Naive thymus-derived CD8-positive, alpha-beta T cell (primary cell): ENCODE results near the gene MOSMO. TPM values are rescaled to one million over a fixed set of nuclear protein-coding genes. Genes with fewer than 3 reads are reported as not detected.

Experiments
- ATAC-seq, 2 donors: fragments of 150-1000 bp; cut with Tn5 transposase in 1 of 2; sonication (Bioruptor Pico), chemical (Tn5 transposase) in 1 of 2; 1 replicate in 1 of 2; 2 replicates in 1 of 2; pipeline ENCODE4 v1.10.0; 2021; ENCODE audit warnings: mild to moderate bottlenecking in 2 of 2, moderate library complexity in 2 of 2
- POLR2A ChIA-PET: fragments of 350-600 bp; sonication (Branson Sonifier 250); formaldehyde crosslinking; loops from one replicate; lab custom pipeline; 2021; ENCODE audit warnings: antibody characterized with exemption; lab: Charles Lee
- DNase-seq, 10 donors: peaks; one replicate each; pipeline versions ENCODE4 v3.0.0 to v3.0.0-alpha.2; 2020 to 2022
- H3K27ac Mint-ChIP-seq, 10 donors: one replicate each; pipeline ENCODE4 v1.8.0; 2020 to 2022; ENCODE audit warnings: mild to moderate bottlenecking in 10 of 10, mixed read lengths in 10 of 10, moderate library complexity in 4 of 10, inconsistent platforms in 1 of 10
- H3K27me3 Mint-ChIP-seq, 5 donors: one replicate each; pipeline ENCODE4 v1.8.0; 2021 to 2022; ENCODE audit warnings: mixed read lengths in 5 of 5
- H3K36me3 Mint-ChIP-seq, 3 donors: one replicate each; pipeline ENCODE4 v1.8.0; 2020 to 2022; ENCODE audit warnings: mixed read lengths in 3 of 3, mild to moderate bottlenecking in 2 of 3, inconsistent platforms in 1 of 3
- H3K4me1 Mint-ChIP-seq, 4 donors: one replicate each; pipeline ENCODE4 v1.8.0; 2021 to 2022; ENCODE audit warnings: mixed read lengths in 4 of 4
- H3K4me3 Mint-ChIP-seq, 10 donors: one replicate each; pipeline ENCODE4 v1.8.0; 2020 to 2022; ENCODE audit warnings: mild to moderate bottlenecking in 10 of 10, mixed read lengths in 10 of 10, moderate library complexity in 6 of 10, inconsistent platforms in 1 of 10
- H3K9me3 Mint-ChIP-seq, 9 donors: one replicate each; pipeline ENCODE4 v1.8.0; 2020 to 2022; ENCODE audit warnings: mixed read lengths in 9 of 9, mild to moderate bottlenecking in 3 of 9, inconsistent platforms in 1 of 9, moderate library complexity in 1 of 9
- polyA plus RNA-seq, 3 donors: library from polyadenylated mRNA; unstranded; fragments of 300-500 nt; fragmentation: Illumina TruSeq; gene quantifications; one replicate each; pipeline ENCODE4 v1.2.3, GENCODE V29; 2021
- total RNA-seq, 8 experiments: library from RNA in 2 of 8; stranded (reverse) in 2 of 8; gene quantifications; one replicate each; pipeline ENCODE4 v1.2.3 and lab custom pipeline; 2021 to 2026

Gene MOSMO
- total and polyA plus RNA-seq, 5 experiments from 2014 or later = 4.7 to 18.9 (median 6.5) TPM

DNA sequence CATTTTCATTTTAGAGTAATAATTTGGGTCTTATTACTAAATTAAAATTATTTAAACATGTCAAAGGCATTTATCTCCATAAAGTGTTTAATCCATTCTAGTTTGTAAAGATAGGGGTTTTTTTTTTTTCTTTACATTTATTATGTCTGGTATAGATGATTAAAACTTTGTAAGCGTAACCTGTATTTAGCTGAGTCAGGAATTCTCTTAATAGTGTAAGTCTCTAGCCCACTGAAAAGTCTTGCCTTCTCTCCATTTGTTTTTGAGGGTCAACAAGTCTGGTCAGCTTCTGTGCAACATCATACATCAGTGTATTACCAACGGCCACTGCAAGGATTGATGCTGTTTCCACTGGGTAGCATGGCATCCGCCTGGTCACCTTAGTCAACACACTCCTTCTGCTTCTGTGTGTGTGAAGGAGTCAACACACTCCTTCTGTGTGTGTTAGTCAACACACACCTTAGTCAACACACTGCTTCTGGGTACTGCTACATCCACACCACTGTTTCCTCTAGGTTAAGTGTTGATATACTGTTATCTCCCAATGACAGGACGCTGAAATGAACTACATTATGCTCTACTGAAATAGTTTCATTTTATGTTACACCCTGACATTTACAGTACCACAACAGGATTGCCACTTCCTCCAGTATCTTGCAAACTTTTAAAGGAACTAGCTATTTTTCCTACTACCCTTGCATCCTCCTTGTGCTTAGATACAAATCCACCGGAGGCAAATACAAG is 47.1 kb downstream of the MOSMO start:
- H3K27ac Mint-ChIP-seq = peak overlapping the region in 5 of 10 donors; percentile 13 to 58 (median 25)
- H3K36me3 Mint-ChIP-seq = peaks cover 0 to 10% (median 7%) of the 10 kb centered on the region in 3 donors
- no peaks in the 10 kb centered on the region for H3K27me3 Mint-ChIP-seq
- ATAC-seq (no peak), DNase-seq (peak in 1 of 10 donors; percentile 1)
- no peaks in the 10 kb centered on the region for H3K9me3 Mint-ChIP-seq
- POLR2A ChIA-PET = no interaction called here
- peaks cover 11 to 21% (median 17%) of the 10 kb centered on the region in 4 donors for H3K4me1 Mint-ChIP-seq
- H3K4me3 Mint-ChIP-seq = no peak overlapping the region

DNA sequence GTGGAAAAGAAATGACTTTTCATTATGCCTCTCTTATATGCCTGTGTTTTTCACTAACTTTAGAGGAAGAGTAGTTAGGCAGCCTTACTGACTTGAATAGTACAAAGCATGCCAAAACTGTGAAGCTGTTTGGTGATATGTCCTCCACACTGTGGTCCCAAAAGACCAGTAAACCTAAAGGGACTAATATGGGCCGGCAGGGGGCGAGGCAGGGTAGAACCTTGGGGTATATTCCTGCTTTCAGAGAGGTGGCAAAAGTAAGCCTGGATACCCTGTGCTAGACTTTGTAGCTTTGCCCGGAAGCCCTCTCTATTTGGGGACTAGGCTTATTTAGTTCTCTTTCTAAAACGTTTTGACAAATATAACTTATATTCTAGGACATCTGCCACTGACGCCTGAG is 48.0 kb downstream of the MOSMO start:
- H3K27me3 Mint-ChIP-seq = no peaks in the 10 kb centered on the region
- POLR2A ChIA-PET = no interaction called here
- H3K4me3 Mint-ChIP-seq = no peak overlapping the region
- H3K36me3 Mint-ChIP-seq = peaks cover 0 to 10% (median 7%) of the 10 kb centered on the region in 3 donors
- H3K27ac Mint-ChIP-seq = peak overlapping the region in 2 of 10 donors; percentile 32 to 58
- peaks cover 11 to 21% (median 17%) of the 10 kb centered on the region in 4 donors for H3K4me1 Mint-ChIP-seq
- no peaks in the 10 kb centered on the region for H3K9me3 Mint-ChIP-seq
- no peak for ATAC-seq
- no peak for DNase-seq

DNA sequence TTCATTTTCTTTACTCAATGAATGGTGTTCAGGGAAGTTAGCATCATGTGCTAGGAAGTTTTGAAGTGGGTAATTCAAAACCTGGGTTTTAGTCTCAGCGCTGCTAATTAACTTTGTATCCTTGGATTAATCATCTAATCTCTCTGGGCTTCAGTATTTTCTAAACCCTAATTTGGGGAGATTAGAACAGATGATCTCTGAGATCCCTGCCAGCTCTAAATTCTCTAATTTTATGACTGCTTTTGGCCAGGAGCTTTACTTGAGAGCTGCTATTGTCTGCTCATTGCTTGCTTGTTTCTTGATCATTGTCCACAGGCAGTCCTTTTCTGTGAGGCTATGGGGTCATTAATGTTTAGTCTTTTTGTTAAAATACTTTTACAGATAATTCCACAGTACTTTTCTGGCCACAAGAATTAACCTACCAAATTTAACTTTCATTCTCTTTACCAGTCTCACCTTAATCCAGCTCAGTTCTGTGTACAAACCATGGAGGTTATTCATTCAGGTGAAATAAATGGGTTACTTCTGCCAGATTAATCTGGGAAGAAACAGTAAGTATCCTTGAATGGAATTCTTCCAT is 56.1 kb downstream of the MOSMO start:
- no peak overlapping the region for H3K4me3 Mint-ChIP-seq
- peaks cover 0 to 18% (median 6%) of the 10 kb centered on the region in 9 donors for H3K9me3 Mint-ChIP-seq
- H3K27ac Mint-ChIP-seq = peak overlapping the region in 1 of 10 donors; percentile 13
- peaks cover 0 to 6% (median 4%) of the 10 kb centered on the region in 4 donors for H3K4me1 Mint-ChIP-seq
- POLR2A ChIA-PET = no interaction called here
- peaks cover 14 to 32% (median 24%) of the 10 kb centered on the region in 3 donors for H3K36me3 Mint-ChIP-seq
- ATAC-seq (no peak), DNase-seq (no peak)
- H3K27me3 Mint-ChIP-seq = no peaks in the 10 kb centered on the region

DNA sequence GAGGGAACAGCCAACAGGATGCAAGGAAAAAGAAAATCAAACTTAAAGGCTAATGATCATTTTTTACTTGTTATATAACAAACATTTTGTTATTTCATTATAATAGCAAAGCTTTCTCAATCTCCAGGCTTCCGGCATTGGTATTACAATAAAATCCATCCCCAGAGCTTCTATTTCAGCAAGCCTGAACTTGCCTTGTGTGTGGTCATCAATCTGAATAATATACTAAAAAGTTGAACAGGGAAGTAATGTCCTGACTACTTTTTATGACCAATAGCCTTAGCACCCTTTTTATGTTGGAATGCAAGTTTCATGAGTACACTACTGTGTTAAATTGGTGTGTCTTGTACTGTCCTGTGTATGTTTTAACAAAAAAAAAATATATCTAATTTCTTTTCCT is 57.3 kb downstream of the MOSMO start:
- H3K4me1 Mint-ChIP-seq = peaks cover 0 to 6% (median under 1%) of the 10 kb centered on the region in 4 donors
- no peak overlapping the region for H3K27ac Mint-ChIP-seq
- ATAC-seq = no peak
- no peak overlapping the region for H3K4me3 Mint-ChIP-seq
- H3K36me3 Mint-ChIP-seq = peaks cover 14 to 32% (median 24%) of the 10 kb centered on the region in 3 donors
- H3K9me3 Mint-ChIP-seq = peaks cover 0 to 18% (median 6%) of the 10 kb centered on the region in 9 donors
- no peaks in the 10 kb centered on the region for H3K27me3 Mint-ChIP-seq
- DNase-seq = no peak
- POLR2A ChIA-PET = no interaction called here

DNA sequence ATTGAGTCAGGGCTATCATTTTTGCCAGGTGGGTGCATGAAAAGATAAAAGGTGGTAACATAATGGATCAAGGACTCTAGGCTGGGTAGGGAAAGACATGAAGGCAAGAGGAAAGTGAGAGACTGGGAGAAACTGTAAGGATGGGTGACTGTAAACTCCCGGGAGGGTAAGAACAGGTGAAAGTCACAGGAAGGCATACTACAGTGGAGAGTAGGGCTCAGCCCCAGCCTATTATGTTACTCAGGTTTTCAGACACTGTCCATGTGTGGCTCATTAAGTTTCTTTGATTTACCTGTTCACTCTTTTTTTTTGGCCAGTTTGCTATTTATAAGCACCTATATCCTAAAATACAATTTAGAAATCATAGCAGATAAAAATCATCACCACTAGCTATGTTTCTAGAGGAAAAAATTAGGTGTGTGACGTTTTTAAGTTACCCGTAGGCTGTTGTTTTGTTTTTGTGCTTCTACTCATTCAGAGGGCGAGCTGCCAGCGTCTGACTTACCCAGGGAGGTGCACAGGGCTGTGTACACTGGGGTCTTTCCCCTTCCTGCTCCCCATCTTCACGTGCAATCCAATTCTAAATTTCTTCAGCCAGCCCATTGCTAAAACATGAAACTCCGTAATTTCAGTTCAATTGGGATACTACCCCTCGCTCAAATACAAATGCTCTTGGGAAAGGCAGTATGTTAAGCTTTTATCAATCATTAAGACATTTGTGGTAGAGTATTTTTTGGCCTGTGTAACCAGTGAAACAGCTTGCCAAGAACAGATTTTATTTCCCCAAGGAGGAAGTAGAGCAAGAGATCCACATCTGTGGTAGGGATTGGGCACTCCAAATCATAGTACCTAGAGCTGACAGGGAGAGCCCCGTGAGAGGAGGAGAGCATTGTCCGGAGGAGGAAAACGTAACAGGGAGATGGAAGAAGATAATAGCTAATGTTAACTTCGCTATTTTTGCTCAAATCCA is 62.7 kb downstream of the MOSMO start:
- POLR2A ChIA-PET = no interaction called here
- peaks cover 0 to 18% (median 6%) of the 10 kb centered on the region in 9 donors for H3K9me3 Mint-ChIP-seq

DNA sequence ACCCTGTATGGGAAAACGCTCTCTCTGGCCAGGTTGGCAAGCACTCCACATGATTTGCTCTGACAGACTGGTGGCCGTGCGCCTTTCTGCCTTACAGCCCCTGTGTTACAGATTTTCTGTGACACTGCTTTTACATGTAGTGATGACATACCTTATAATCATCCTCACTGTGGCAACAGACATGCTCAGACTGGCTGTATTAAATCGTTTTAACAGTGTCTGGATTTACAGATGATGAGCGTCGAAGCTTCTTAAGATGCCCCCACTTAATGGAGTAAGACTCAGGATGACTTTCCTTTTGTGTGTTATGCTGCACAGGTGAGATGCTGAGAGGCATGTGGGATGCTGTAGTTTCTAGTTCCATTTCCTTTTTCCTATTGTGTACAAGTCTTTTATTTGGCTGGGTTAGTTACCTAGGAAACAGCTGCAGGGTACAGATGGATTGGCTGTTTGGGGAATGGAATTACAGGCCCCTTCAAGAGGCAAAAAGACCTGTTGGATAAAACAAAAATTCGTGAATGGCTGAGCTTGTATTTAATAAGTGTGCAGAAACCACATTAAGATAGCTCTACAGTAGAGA is 63.5 kb downstream of the MOSMO start:
- no peak overlapping the region for H3K27ac Mint-ChIP-seq
- no peaks in the 10 kb centered on the region for H3K27me3 Mint-ChIP-seq
- H3K4me3 Mint-ChIP-seq = no peak overlapping the region
- peaks cover 0 to 13% (median 6%) of the 10 kb centered on the region in 9 donors for H3K9me3 Mint-ChIP-seq
- POLR2A ChIA-PET = no interaction called here
- H3K4me1 Mint-ChIP-seq = peaks cover 0 to 5% (median 0%) of the 10 kb centered on the region in 4 donors
- DNase-seq = no peak
- H3K36me3 Mint-ChIP-seq = peaks cover 10 to 13% (median 11%) of the 10 kb centered on the region in 3 donors
- ATAC-seq = no peak

More for the DNA sequence above, 62.7 kb downstream of the MOSMO start:
- Mint-ChIP-seq H3K36me3 (peaks cover 14 to 21% (median 19%) of the 10 kb centered on the region in 3 donors), H3K4me3 (no peak overlapping the region), H3K27me3 (no peaks in the 10 kb centered on the region), H3K27ac (no peak overlapping the region), H3K4me1 (peaks cover 0 to 5% (median 0%) of the 10 kb centered on the region in 4 donors)
- DNase-seq (no peak), ATAC-seq (no peak)

DNA sequence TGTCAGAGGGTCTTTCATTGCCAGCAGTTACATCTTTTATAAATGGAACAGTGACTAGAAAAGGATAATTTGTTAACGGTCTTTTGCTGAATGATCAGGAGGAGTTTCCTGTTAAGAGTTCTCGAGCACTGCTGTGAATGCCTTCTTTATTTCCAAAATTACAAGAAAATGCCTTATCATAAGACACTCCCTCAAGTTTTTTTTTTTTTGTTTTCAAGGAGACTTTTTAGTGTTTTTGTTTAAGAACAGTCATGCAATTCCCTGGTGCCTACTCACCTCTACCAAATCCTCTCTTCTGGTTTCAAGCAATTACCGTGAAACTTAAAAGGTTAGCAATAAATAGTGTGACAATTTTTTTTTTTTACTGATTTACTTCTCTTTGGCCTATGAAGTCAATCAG is 65.4 kb downstream of the MOSMO start:
- POLR2A ChIA-PET = no interaction called here
- Mint-ChIP-seq H3K27me3 (no peaks in the 10 kb centered on the region), H3K36me3 (peaks cover 0 to 3% (median 0%) of the 10 kb centered on the region in 3 donors), H3K4me3 (no peak overlapping the region), H3K27ac (peak overlapping the region in 4 of 10 donors; percentile 5 to 51 (median 36)), H3K4me1 (peaks cover 0 to 9% (median 1%) of the 10 kb centered on the region in 4 donors), H3K9me3 (peaks cover 0 to 2% (median 0%) of the 10 kb centered on the region in 9 donors)
- ATAC-seq (no peak), DNase-seq (no peak)

DNA sequence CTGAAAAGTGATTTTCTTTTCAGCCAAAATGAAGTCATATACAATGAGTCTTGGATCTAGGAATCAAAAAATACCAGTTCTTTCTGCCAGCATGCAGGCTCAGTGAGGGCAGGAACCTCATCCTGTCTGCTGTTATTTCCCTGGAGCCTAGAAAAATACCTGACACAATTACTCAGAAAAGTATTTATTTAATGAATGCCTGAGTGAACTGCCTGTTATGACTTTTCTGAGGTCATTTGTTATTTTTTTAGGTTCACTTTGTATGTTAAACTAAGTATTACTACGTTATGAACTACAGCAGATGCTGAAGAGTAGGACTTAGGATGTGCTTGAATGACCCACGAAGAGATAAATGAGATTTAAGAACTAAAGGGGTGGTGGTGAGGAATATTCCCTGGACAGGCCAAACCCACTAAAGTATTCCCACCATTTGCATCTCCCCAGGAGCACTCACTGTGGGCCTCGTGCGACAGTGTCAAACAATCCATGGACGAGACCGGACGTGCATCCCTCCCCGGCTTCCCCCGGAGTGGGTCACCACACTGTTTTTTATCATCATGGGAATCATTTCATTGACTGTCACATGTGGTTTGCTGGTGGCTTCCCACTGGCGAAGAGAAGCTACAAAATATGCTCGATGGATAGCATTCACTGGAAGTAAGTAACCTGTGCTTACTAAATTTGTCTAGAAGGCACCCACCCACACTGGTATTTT is 67.3 kb downstream of the MOSMO start:
- ATAC-seq (no peak), DNase-seq (no peak)
- Mint-ChIP-seq H3K36me3 (peaks cover 0 to 7% (median 0%) of the 10 kb centered on the region in 3 donors), H3K27me3 (no peaks in the 10 kb centered on the region), H3K9me3 (no peaks in the 10 kb centered on the region), H3K27ac (peak overlapping the region in 2 of 10 donors; percentile 53 to 67), H3K4me3 (no peak overlapping the region), H3K4me1 (peaks cover 0 to 9% (median 1%) of the 10 kb centered on the region in 4 donors)
- POLR2A ChIA-PET = no interaction called here

DNA sequence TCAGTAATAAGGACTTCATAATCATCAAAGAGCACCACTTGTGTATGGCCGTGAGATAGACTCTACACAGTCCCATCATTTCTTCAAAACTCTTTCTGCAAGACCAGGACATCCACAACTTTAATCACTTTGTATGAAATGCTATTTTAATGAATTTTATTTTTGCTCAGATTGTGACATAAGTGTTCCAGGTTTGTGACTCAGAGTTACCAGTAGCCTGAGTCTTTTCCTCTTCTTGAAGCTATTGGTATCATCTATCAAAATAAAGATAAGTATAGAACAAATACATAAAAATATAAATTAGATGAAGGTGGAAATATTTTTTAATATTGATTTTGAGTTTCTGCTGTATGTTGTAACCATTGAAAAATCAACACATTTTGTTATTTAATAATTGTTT is 67.9 kb downstream of the MOSMO start:
- H3K27ac Mint-ChIP-seq = peak overlapping the region in 2 of 10 donors; percentile 47 to 53
- POLR2A ChIA-PET = no interaction called here
- H3K27me3 Mint-ChIP-seq = no peaks in the 10 kb centered on the region
- no peaks in the 10 kb centered on the region for H3K9me3 Mint-ChIP-seq
- no peak for ATAC-seq
- peaks cover 0 to 10% (median 0%) of the 10 kb centered on the region in 3 donors for H3K36me3 Mint-ChIP-seq
- DNase-seq = no peak
- H3K4me3 Mint-ChIP-seq = no peak overlapping the region
- peaks cover 0 to 9% (median 1%) of the 10 kb centered on the region in 4 donors for H3K4me1 Mint-ChIP-seq

DNA sequence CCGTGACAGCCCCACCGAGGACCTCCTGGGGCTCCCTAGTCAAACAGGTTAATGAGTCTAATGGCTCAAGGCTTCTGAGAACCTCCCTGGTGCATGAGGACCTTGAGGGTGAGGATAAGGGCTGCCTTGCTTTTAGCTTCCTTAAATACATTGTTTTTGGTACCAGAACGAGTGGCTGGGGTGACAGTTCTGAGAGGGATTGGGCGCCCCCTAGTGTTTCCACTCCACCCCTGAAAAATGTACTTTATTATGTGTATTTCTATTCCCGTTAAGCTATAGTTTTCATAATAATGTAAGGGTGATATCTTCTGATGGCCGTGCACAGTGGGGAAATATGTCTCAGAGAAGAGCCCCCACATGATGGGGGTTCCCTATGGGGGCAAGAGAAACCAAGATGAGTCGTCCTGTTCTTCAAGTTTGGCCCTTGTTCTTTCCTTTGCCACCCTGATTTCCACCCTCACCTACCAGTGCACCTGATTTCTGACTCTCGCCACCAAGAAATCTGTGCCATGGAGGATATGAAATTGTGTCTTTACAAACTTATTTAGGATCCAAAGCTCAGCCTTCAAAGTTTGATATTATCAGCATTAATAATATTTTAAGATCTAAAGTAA is 69.9 kb downstream of the MOSMO start:
- Mint-ChIP-seq H3K9me3 (no peaks in the 10 kb centered on the region), H3K27ac (peak overlapping the region in 2 of 10 donors; percentile 40 to 87), H3K4me1 (peaks cover 0 to 8% (median 1%) of the 10 kb centered on the region in 4 donors), H3K36me3 (peaks cover 0 to 16% (median 2%) of the 10 kb centered on the region in 3 donors), H3K4me3 (no peak overlapping the region), H3K27me3 (no peaks in the 10 kb centered on the region)
- POLR2A ChIA-PET = interaction anchor here (0.6 to 1.3 kb wide), 6 partner anchors 69 to 162 kb away, joined by 3 to 6 read pairs (median 4); partner anchors contain the start of gene MOSMO
- DNase-seq = peak; percentile 41 to 76 (median 66)
- ATAC-seq = peak; percentile 69 to 75

DNA sequence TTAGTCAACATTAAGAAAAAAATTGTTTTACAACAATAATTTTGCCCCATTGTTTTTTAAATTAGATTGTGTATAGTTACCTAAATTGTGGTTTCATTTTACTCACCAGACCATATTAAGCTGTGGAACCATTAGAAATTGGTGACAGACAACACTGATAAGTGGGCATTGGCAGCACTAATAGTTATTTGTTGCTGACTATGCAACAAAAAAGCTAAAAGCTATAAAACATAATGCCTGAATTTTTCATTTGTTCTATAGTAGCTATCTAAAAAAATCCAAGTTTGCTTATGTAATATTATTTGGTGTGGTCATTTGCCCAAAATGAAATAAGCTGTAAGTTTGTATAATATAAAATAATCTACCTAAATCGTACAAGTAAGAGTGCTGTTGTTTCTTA is 70.7 kb downstream of the MOSMO start:
- peaks cover 0 to 7% (median 1%) of the 10 kb centered on the region in 4 donors for H3K4me1 Mint-ChIP-seq
- no peak overlapping the region for H3K27ac Mint-ChIP-seq
- DNase-seq = no peak
- peaks cover 0 to 16% (median 2%) of the 10 kb centered on the region in 3 donors for H3K36me3 Mint-ChIP-seq
- ATAC-seq = no peak
- POLR2A ChIA-PET = interaction anchor here (1.3 kb wide), 1 partner anchor 71 kb away, joined by 4 read pairs; the partner anchor contains the start of gene MOSMO
- H3K9me3 Mint-ChIP-seq = no peaks in the 10 kb centered on the region
- H3K4me3 Mint-ChIP-seq = no peak overlapping the region
- no peaks in the 10 kb centered on the region for H3K27me3 Mint-ChIP-seq
